Gastrocnemius medialis (tissue), 4 donors: ENCODE measurements around the gene PLA2G1B. TPM values are rescaled to one million over a fixed set of nuclear protein-coding genes. Genes with fewer than 3 reads are reported as not detected.

Experiments
- ATAC-seq, 2 donors: fragments of 150-250 bp; one replicate each; pipeline ENCODE4 v1.9.1; 2016
- DNase-seq, 2 donors: peaks; one replicate each; pipeline ENCODE4 v3.0.0-alpha.2; 2019
- H3K27ac ChIP-seq, 4 donors: fragments of 200-600 bp; sonication (generic); 1 replicate in 1 of 4; 2 replicates in 3 of 4; pipeline ENCODE4 v1.5.1; 2016 to 2018; ENCODE audit warnings: mild to moderate bottlenecking in 2 of 4, moderate library complexity in 1 of 4
- H3K27me3 ChIP-seq, 3 donors: fragments of 200-600 bp; sonication (generic) in 2 of 3; 1 replicate in 1 of 3; 2 replicates in 2 of 3; pipeline versions ENCODE4 v1.5.1 to v1.6.0; 2016 to 2019; ENCODE audit warnings: mild to moderate bottlenecking in 1 of 3, moderate library complexity in 1 of 3
- H3K36me3 ChIP-seq, 2 donors: fragments of 200-600 bp; sonication (generic) in 1 of 2; one replicate each; pipeline ENCODE4 v1.5.1; 2017 to 2018
- H3K4me1 ChIP-seq, 2 donors: fragments of 200-600 bp; sonication (generic) in 1 of 2; one replicate each; pipeline ENCODE4 v1.5.1; 2016 to 2017; ENCODE audit warnings: mild to moderate bottlenecking in 2 of 2
- H3K4me3 ChIP-seq, 4 donors: fragments of 200-600 bp; sonication (generic) in 3 of 4; 1 replicate in 1 of 4; 2 replicates in 3 of 4; pipeline ENCODE4 v1.5.1; 2016 to 2019; ENCODE audit warnings: mild to moderate bottlenecking in 2 of 4
- H3K9me3 ChIP-seq, 3 donors: fragments of 200-600 bp; sonication (generic) in 2 of 3; 1 replicate in 1 of 3; 2 replicates in 2 of 3; pipeline ENCODE4 v1.5.1; 2016 to 2019
- POLR2A ChIP-seq, 2 donors: fragments of 450-650 bp; IDR thresholded peaks; one replicate each; pipeline ENCODE4 v1.6.1; 2017; ENCODE audit warnings: antibody characterized with exemption in 2 of 2, mild to moderate bottlenecking in 2 of 2, moderate library complexity in 2 of 2
- in situ Hi-C, 4 donors: fragments of 200-750 bp; cut with MboI; loops; one replicate each; pipeline versions ENCODE4 v1.15.0 to v1.8.0; 2017; ENCODE audit warnings: low sequenced_read_pairs in 4 of 4
- intact Hi-C: fragments of 100-400 bp; cut with DNase I; formaldehyde crosslinking; loops from one replicate; pipeline ENCODE4 v1.15.1; 2023; ENCODE audit warnings: low total_unique reads
- total RNA-seq, 4 donors: library from RNA; depleted of rRNA; stranded (reverse); fragments of >200 nt; gene quantifications; one replicate each; pipeline versions ENCODE4 v1.1.0 to v1.2.3, GENCODE V29; 2016
- TF ChIP-seq, protein P1 (sequence below), 5 experiments: fragments of 450-650 bp in 3 of 5; fragments of 200-600 bp in 2 of 5; sonication (generic) in 2 of 5; IDR thresholded peaks in 4 of 5; conservative IDR thresholded peaks in 1 of 5; 1 replicate in 4 of 5; 2 replicates in 1 of 5; pipeline ENCODE4 v1.5.1; 2016 to 2019; ENCODE audit warnings: antibody characterized with exemption in 5 of 5, mild to moderate bottlenecking in 3 of 5, moderate library complexity in 3 of 5

PLA2G1B gene
- total RNA-seq, 4 donors from 2014 or later, result not detected

GRCh38 chr12:120350576-120351350 is 23.2 kb upstream of the PLA2G1B start:
- intact Hi-C loops (no loop called here), in situ Hi-C loops (loop anchor here in 2 of 4 donors (10.0 kb wide), 1 partner anchor 74 kb away; no protein-coding TSS in a partner anchor)
- DNase-seq, result no peak
- H3K4me3 ChIP-seq, result no peak overlapping the region
- H3K27me3 ChIP-seq, result peaks cover 0 to 4% (median 0%) of the 10 kb centered on the region in 3 donors
- no peak for ATAC-seq
- TF ChIP-seq, protein P1, sequence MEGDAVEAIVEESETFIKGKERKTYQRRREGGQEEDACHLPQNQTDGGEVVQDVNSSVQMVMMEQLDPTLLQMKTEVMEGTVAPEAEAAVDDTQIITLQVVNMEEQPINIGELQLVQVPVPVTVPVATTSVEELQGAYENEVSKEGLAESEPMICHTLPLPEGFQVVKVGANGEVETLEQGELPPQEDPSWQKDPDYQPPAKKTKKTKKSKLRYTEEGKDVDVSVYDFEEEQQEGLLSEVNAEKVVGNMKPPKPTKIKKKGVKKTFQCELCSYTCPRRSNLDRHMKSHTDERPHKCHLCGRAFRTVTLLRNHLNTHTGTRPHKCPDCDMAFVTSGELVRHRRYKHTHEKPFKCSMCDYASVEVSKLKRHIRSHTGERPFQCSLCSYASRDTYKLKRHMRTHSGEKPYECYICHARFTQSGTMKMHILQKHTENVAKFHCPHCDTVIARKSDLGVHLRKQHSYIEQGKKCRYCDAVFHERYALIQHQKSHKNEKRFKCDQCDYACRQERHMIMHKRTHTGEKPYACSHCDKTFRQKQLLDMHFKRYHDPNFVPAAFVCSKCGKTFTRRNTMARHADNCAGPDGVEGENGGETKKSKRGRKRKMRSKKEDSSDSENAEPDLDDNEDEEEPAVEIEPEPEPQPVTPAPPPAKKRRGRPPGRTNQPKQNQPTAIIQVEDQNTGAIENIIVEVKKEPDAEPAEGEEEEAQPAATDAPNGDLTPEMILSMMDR (IDR thresholded peaks at IDR 0.05 in 4 of 5, conservative IDR thresholded peaks at IDR 0.05 in 1 of 5), result no peak
- TF ChIP-seq POLR2A (IDR thresholded peaks at IDR 0.05), result no peak
- H3K36me3 ChIP-seq, result no peaks in the 10 kb centered on the region
- H3K27ac ChIP-seq, result no peak overlapping the region
- H3K4me1 ChIP-seq, result no peaks in the 10 kb centered on the region
- H3K9me3 ChIP-seq, result no peaks in the 10 kb centered on the region

- no peak for TF ChIP-seq POLR2A (IDR thresholded peaks at IDR 0.05)
- TF ChIP-seq, protein P1 (IDR thresholded peaks at IDR 0.05 in 4 of 5, conservative IDR thresholded peaks at IDR 0.05 in 1 of 5), result no peak
- H3K36me3 ChIP-seq, result no peaks in the 10 kb centered on the region
- in situ Hi-C loops, result loop anchor here in 1 of 4 donors (10.0 kb wide), 1 partner anchor 77 kb away; no protein-coding TSS in a partner anchor
- no peak overlapping the region for H3K4me3 ChIP-seq
- no peak overlapping the region for H3K27ac ChIP-seq
- H3K9me3 ChIP-seq, result no peaks in the 10 kb centered on the region
- intact Hi-C loops, result no loop called here
- ATAC-seq, result no peak
- peaks cover 0 to 4% (median 0%) of the 10 kb centered on the region in 3 donors for H3K27me3 ChIP-seq
- DNase-seq, result no peak
- no peaks in the 10 kb centered on the region for H3K4me1 ChIP-seq
Observed at GRCh38 chr12:120347766-120348165, 20.2 kb upstream of the PLA2G1B start.

- no peak for ATAC-seq
- H3K9me3 ChIP-seq, result no peaks in the 10 kb centered on the region
- peaks cover 0 to 4% (median 0%) of the 10 kb centered on the region in 3 donors for H3K27me3 ChIP-seq
- H3K36me3 ChIP-seq, result no peaks in the 10 kb centered on the region
- no peak overlapping the region for H3K27ac ChIP-seq
- intact Hi-C loops, result no loop called here
- H3K4me3 ChIP-seq, result no peak overlapping the region
- no peaks in the 10 kb centered on the region for H3K4me1 ChIP-seq
- TF ChIP-seq POLR2A (IDR thresholded peaks at IDR 0.05), result no peak
- TF ChIP-seq, protein P1 (IDR thresholded peaks at IDR 0.05 in 4 of 5, conservative IDR thresholded peaks at IDR 0.05 in 1 of 5), result no peak
- in situ Hi-C loops, result loop anchor here in 1 of 4 donors (10.0 kb wide), 1 partner anchor 78 kb away; no protein-coding TSS in a partner anchor
- DNase-seq, result no peak
Observed at GRCh38 chr12:120346681-120347080, 19.1 kb upstream of the PLA2G1B start.

DNA sequence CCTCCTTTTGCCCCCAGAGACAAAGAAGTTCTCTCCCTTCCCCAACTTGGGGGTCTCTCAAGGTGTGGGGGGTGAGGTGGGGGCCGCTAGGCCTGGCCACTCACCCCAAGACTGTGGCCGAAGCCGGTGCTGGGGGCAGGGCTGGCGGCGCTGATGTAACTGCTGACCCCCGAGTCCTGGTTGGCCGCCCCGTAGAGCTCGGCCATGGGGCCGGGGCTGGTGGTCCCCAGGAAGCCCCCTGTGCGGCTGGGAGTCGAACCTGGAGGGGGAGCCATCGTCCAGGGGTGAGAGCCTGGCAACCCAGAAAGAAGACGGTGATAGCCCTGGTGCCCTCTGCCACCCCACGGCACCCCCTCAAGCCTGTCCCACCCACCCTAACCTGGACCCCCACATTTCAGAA is 18.5 kb upstream of the PLA2G1B start:
- Histone ChIP-seq H3K27me3 (peaks cover 0 to 4% (median 0%) of the 10 kb centered on the region in 3 donors), H3K4me1 (no peaks in the 10 kb centered on the region), H3K4me3 (no peak overlapping the region), H3K9me3 (no peaks in the 10 kb centered on the region), H3K36me3 (no peaks in the 10 kb centered on the region), H3K27ac (no peak overlapping the region)
- DNase-seq, result no peak
- no peak for TF ChIP-seq POLR2A (IDR thresholded peaks at IDR 0.05)
- TF ChIP-seq, protein P1 (IDR thresholded peaks at IDR 0.05 in 4 of 5, conservative IDR thresholded peaks at IDR 0.05 in 1 of 5), result no peak
- in situ Hi-C loops, result loop anchor here in 1 of 4 donors (10.0 kb wide), 1 partner anchor 79 kb away; no protein-coding TSS in a partner anchor
- intact Hi-C loops, result no loop called here
- no peak for ATAC-seq
